ENCODE results near the gene HSPA14.

DNA sequence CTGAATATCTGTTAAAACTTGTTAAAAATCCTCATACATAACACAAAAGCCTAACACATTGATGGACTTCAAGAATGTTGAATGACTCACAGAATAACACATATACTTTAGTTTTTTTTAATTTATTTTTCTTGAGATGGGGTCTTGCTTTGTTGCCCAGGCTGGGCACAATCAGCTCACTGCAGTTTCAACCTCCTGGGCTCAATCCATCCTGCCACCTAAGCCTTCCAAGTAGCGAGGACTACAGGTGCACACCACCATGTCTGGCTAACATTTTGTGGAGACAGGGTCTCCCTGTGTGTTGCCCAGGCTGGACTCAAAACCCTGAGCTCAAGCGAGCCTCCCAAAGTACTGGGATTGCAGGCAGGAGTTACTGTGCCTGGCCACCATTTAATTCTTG, 68.7 kb downstream of the HSPA14 start:
- TF ChIP-seq, protein P1, sequence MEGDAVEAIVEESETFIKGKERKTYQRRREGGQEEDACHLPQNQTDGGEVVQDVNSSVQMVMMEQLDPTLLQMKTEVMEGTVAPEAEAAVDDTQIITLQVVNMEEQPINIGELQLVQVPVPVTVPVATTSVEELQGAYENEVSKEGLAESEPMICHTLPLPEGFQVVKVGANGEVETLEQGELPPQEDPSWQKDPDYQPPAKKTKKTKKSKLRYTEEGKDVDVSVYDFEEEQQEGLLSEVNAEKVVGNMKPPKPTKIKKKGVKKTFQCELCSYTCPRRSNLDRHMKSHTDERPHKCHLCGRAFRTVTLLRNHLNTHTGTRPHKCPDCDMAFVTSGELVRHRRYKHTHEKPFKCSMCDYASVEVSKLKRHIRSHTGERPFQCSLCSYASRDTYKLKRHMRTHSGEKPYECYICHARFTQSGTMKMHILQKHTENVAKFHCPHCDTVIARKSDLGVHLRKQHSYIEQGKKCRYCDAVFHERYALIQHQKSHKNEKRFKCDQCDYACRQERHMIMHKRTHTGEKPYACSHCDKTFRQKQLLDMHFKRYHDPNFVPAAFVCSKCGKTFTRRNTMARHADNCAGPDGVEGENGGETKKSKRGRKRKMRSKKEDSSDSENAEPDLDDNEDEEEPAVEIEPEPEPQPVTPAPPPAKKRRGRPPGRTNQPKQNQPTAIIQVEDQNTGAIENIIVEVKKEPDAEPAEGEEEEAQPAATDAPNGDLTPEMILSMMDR (conservative IDR thresholded peaks at IDR 0.05; ENCODE audit: low read depth, low read length): no peak
- TF ChIP-seq RFX5 (IDR thresholded peaks at IDR 0.05; ENCODE audit: low read depth, low read length) (no peak), BHLHE40 (IDR thresholded peaks at IDR 0.05; ENCODE audit: low read depth, low read length) (no peak), POLR2A (IDR thresholded peaks at IDR 0.05; ENCODE audit: low read depth, low read length) (no peak), CEBPB (IDR thresholded peaks at IDR 0.05; ENCODE audit: low read depth, low read length) (no peak), FOS (IDR thresholded peaks at IDR 0.05; ENCODE audit: low read depth, low read length) (no peak), NFE2L2 (IDR thresholded peaks at IDR 0.05; ENCODE audit: low read depth, low read length) (no peak), MXI1 (IDR thresholded peaks at IDR 0.05; ENCODE audit: borderline replicate concordance, low read depth, low read length) (no peak)
- TF ChIP-seq, protein P2, sequence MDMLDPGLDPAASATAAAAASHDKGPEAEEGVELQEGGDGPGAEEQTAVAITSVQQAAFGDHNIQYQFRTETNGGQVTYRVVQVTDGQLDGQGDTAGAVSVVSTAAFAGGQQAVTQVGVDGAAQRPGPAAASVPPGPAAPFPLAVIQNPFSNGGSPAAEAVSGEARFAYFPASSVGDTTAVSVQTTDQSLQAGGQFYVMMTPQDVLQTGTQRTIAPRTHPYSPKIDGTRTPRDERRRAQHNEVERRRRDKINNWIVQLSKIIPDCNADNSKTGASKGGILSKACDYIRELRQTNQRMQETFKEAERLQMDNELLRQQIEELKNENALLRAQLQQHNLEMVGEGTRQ (IDR thresholded peaks at IDR 0.05; ENCODE audit: low read depth, low read length): no peak
